GM23248 (cell line): Measurements from ENCODE around the gene FREM1.

ENCODE experiments used
- EZH2 ChIP-seq: fragments of 200-600 bp; sonication (generic); IDR thresholded peaks from 2 replicates; pipeline ENCODE4 v1.6.1; 2018; ENCODE audit warnings: antibody characterized with exemption, mild to moderate bottlenecking; ENCODE audit not compliant: insufficient read depth, poor library complexity, severe bottlenecking
- EZH2phosphoT487 ChIP-seq: fragments of 200-600 bp; sonication (generic); IDR thresholded peaks from 2 replicates; pipeline ENCODE4 v1.6.1; 2018; ENCODE audit warnings: antibody characterized with exemption, moderate library complexity, mild to moderate bottlenecking, low read depth; ENCODE audit not compliant: insufficient read depth

DNA sequence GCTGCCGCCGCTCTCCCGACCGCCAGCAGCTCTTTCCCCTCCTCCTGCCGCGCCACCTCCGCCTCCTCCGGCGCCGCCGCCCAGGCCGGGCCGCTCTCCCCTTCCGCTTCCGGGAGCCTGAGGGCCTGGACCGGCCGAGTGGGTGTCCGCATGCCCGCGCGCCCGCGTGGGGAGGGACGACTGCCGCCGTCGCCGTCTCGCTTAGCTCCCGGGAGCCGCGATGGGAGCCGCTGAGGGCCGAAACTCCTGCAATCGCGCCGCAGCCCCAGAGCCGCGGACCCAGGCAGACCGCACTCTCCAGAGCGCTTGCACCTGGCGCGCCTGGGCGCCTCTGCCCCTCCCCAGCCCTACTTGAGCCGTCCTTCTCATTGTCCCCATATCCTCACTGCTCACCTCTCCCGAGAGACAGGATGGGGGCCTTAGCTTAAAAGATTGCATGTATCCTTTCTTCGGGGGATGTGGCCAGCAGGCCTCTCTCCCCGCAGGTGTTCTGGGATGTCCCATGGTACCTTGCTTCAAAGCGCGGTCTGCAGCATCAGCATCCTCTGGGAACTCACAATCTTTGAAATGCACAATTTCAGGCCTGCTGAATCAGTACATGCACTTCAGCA lies 216.9 kb downstream of the FREM1 start, which contains the start of gene ZDHHC21:
- TF ChIP-seq EZH2 (no peak), EZH2phosphoT487 (no peak)
